GM12878 (cell line): ENCODE results near the gene NUCB1. TPM values are rescaled to one million over a fixed set of nuclear protein-coding genes. Genes with fewer than 3 reads are reported as not detected.

Experiments
- BACH1 ChIP-seq: fragments of 450-650 bp; IDR thresholded peaks from 2 replicates; pipeline ENCODE4 v1.6.1; 2017; ENCODE audit warnings: mild to moderate bottlenecking, borderline replicate concordance
- BHLHE40 ChIP-seq, 2 experiments: fragments of 450-650 bp in 1 of 2; IDR thresholded peaks; 2 replicates each; pipeline ENCODE4 v1.6.1; 2011 to 2017; ENCODE audit warnings: low read depth in 2 of 2, borderline replicate concordance in 1 of 2, improper control_type of control experiment in 1 of 2, low read length in 1 of 2, mild to moderate bottlenecking in 1 of 2
- CREB1 ChIP-seq: IDR thresholded peaks from 2 replicates; pipeline ENCODE4 v1.6.1; 2012; ENCODE audit warnings: low read depth, mild to moderate bottlenecking, inconsistent platforms
- JUNB ChIP-seq: IDR thresholded peaks from 2 replicates; pipeline ENCODE4 v1.6.1; 2016; ENCODE audit warnings: antibody characterized with exemption, mild to moderate bottlenecking
- PAX5 ChIP-seq: IDR thresholded peaks from 2 replicates; pipeline ENCODE4 v1.6.1; 2011; ENCODE audit warnings: low read depth, low read length, borderline replicate concordance
- POU2F2 ChIP-seq: IDR thresholded peaks from 3 replicates; pipeline ENCODE4 v1.6.1; 2011; ENCODE audit warnings: low read depth, mild to moderate bottlenecking, low read length, borderline replicate concordance
- SMAD1 ChIP-seq: fragments of 450-650 bp; IDR thresholded peaks from 2 replicates; pipeline ENCODE4 v1.6.1; 2018; ENCODE audit warnings: mild to moderate bottlenecking, low read depth; ENCODE audit not compliant: partially characterized antibody
- TCF12 ChIP-seq: IDR thresholded peaks from 2 replicates; pipeline ENCODE4 v1.6.1; 2011; ENCODE audit warnings: low read depth, mild to moderate bottlenecking, low read length
- polyA plus RNA-seq, 11 experiments: library from polyadenylated mRNA; depleted of rRNA in 4 of 11; unstranded in 6 of 11; stranded (reverse) in 5 of 11; fragments of >200 nt; fragmentation: Nextera tagmentation in 4 of 11; fragmentation: Illumina TruSeq in 1 of 11; extraction: Ambion mirVana in 4 of 11; extraction: Trizol in 1 of 11; gene quantifications; 1 replicate in 1 of 11; 2 replicates in 10 of 11; pipeline versions ENCODE4 v1.2.1 to v1.2.3, GENCODE V29; 2011 to 2016; ENCODE audit warnings: inconsistent platforms in 2 of 11, missing spikeins in 2 of 11, low read depth in 1 of 11
- total RNA-seq, 4 experiments: library from RNA; depleted of rRNA in 3 of 4; stranded (reverse); fragments of >200 nt in 3 of 4; fragmentation: Illumina TruSeq in 1 of 4; extraction: Trizol in 1 of 4; gene quantifications; 2 replicates each; pipeline versions ENCODE4 v1.2.1 to v1.2.3, GENCODE V29; 2013 to 2021
- TF ChIP-seq, protein P1 (sequence below): IDR thresholded peaks from 2 replicates; pipeline ENCODE4 v1.6.1; 2011; ENCODE audit warnings: mild to moderate bottlenecking, low read depth, low read length, moderate library complexity; ENCODE audit not compliant: insufficient replicate concordance
- TF ChIP-seq, protein P2 (sequence below): fragments of 450-650 bp; IDR thresholded peaks from 2 replicates; pipeline ENCODE4 v1.6.1; 2016; ENCODE audit warnings: mild to moderate bottlenecking

Gene NUCB1
- total and polyA plus RNA-seq, 10 of the 15 experiments (the other 5 are each of a cell fraction or from before 2014, with no cell fraction given) = 1.8 to 112 (median 44.5) TPM

DNA sequence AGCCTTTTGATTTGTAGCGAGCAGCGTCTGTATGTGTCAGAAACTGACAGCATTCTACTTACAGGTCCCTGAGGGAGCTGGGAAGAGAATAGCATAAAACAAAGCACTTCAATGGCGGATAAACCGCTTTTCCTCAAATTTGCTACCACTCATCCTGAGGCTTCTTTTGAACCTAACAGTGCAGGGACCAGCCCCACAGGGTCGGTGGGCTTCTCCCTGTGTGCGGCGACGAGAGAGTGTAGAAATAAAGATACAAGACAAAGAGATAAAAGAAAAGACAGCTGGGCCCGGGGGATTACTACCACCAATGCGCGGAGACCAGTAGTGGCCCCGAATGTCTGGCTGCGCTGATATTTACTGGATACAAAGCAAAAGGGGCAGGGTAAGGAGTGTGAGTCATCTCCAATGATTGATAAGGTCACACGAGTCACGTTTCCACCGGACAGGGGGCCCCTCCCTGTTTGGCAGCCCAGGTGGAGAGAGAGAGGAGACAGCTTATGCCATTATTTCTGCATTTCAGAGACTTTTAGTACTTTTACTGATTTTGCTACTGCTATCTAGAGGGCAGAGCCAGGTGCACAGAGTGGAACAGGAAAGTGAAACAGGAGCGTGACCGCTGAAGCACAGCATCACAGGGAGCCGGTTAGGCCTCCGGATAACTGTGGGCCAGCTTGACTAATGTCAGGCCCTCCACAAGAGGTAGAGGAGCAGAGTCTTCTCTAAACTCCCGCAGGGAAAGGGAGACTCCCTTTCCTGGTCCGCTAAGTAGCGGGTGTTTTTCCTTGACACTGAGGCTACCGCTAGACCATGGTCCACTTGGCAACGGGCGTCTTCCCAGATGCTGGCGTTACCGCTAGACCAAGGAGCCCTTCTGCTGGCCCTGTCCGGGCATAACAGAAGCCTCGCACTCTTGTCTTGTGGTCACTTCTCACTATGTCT is 23.8 kb upstream of the NUCB1 start (continued):
- TF ChIP-seq, protein P1, sequence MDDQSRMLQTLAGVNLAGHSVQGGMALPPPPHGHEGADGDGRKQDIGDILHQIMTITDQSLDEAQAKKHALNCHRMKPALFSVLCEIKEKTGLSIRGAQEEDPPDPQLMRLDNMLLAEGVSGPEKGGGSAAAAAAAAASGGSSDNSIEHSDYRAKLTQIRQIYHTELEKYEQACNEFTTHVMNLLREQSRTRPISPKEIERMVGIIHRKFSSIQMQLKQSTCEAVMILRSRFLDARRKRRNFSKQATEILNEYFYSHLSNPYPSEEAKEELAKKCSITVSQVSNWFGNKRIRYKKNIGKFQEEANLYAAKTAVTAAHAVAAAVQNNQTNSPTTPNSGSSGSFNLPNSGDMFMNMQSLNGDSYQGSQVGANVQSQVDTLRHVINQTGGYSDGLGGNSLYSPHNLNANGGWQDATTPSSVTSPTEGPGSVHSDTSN = peak; percentile 58
- peak; percentile 94 to 98 for TF ChIP-seq BHLHE40 (IDR thresholded peaks at IDR 0.05; ENCODE audit: borderline replicate concordance in 1 of 2, low read depth in 2 of 2, low read length in 1 of 2)
- TF ChIP-seq TCF12 = peak; percentile 25; the same call in 1 of the 2 replicates
- 0 out of 2 replicates have a peak, but pooled peaks have one; percentile 25 for TF ChIP-seq PAX5
- peak; percentile 62 for TF ChIP-seq SMAD1
- TF ChIP-seq CREB1 = peak; percentile 39; the same call in 1 of the 2 replicates
- TF ChIP-seq, protein P2, sequence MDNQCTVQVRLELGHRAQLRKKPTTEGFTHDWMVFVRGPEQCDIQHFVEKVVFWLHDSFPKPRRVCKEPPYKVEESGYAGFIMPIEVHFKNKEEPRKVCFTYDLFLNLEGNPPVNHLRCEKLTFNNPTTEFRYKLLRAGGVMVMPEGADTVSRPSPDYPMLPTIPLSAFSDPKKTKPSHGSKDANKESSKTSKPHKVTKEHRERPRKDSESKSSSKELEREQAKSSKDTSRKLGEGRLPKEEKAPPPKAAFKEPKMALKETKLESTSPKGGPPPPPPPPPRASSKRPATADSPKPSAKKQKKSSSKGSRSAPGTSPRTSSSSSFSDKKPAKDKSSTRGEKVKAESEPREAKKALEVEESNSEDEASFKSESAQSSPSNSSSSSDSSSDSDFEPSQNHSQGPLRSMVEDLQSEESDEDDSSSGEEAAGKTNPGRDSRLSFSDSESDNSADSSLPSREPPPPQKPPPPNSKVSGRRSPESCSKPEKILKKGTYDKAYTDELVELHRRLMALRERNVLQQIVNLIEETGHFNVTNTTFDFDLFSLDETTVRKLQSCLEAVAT = peak; percentile 97
- peak; percentile 28; the same call in 1 of the 3 replicates for TF ChIP-seq POU2F2
- peak; percentile 67; the same call in 1 of the 2 replicates for TF ChIP-seq BACH1
- peak; percentile 44 for TF ChIP-seq JUNB
